Sigmoid colon (tissue), 4 donors: ENCODE results near the gene HELZ.

ENCODE experiments used
- CTCF ChIP-seq, 4 experiments: fragments of 450-650 bp in 3 of 4; fragments of 200-600 bp in 1 of 4; IDR thresholded peaks; one replicate each; pipeline ENCODE4 v1.5.1; 2016 to 2019; ENCODE audit warnings: antibody characterized with exemption in 4 of 4, mild to moderate bottlenecking in 3 of 4, moderate library complexity in 2 of 4
- EP300 ChIP-seq, 4 donors: sonication (generic); formaldehyde crosslinking; IDR thresholded peaks; one replicate each; pipeline ENCODE4 v1.6.1; 2017; ENCODE audit warnings: antibody characterized with exemption in 4 of 4
- POLR2A ChIP-seq, 2 donors: fragments of 450-650 bp; IDR thresholded peaks; one replicate each; pipeline ENCODE4 v1.6.1; 2016; ENCODE audit warnings: antibody characterized with exemption in 2 of 2, mild to moderate bottlenecking in 2 of 2, moderate library complexity in 2 of 2

DNA sequence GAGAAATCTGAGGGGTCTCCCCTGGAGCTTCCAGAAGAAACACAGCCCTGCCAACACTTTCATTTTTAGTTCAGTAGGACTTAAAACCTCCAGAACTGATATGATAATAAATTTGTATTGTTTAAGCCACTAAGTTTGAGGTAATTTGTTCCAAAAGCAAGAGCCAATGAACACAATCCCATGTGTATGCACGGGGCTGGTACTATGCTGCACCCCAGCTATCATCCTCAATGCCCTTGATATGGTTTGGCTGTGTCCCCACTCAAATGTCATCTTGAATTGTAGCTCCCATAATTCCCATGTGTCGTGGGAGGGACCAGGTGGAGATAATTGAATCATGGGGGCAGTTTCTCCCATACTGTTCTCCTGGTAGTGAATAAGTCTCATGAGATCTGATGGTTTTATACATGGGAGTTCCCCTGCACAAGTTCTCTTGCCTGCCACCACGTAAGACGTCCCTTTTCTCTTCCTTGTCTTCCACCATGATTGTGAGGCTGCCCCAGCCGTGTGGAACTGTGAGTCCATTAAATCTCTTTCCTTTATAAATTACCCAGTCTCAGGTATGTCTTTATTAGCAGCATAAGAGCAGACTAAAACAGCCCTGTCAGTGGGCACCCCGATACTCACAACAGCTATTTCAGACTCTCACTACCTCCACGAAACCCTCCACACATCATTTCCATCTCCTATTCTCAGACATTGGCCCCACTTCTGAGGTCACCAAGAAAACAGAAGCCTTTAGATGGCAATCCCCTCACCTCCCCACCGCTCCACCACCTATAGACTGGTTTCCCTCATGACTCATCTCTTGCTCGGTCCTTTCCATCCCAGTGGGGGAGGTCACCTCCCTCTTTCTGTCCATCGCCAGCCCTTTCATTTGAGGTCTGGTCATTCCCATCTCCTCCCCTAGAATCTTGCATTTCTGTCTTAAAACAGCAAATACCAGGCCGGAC lies 209.6 kb downstream of the HELZ start:
- TF ChIP-seq EP300 (IDR thresholded peaks at IDR 0.05) = no peak
- no peak for TF ChIP-seq POLR2A (IDR thresholded peaks at IDR 0.05)
- TF ChIP-seq CTCF (IDR thresholded peaks at IDR 0.05) = no peak
